ENCODE results near the gene CDSN.

The CDSN gene

GRCh38 chr6:31114970-31115849 lies 5.0 kb downstream of the CDSN start:
- peak in 1 of 2 experiments; percentile 6 for DNase-seq

GRCh38 chr6:31114541-31114878 lies 5.7 kb downstream of the CDSN start, which contains the start of gene PSORS1C1:
Gene PSORS1C1, plus strand, starts transcription at chr6:31114800. Its CDS starts 14,833 bp downstream, at chr6:31129633.
- DNase-seq = no peak

- DNase-seq = no peak
Observed at GRCh38 chr6:31113861-31114540, 6.2 kb downstream of the CDSN start.

- DNase-seq = no peak
Observed at GRCh38 chr6:31112478-31112877, 7.8 kb downstream of the CDSN start, which contains the start of gene C6orf15. Gene C6orf15, minus strand, starts transcription at chr6:31112575. Its CDS starts 20 bp downstream, at chr6:31112555.

GRCh38 chr6:31111712-31112111 lies 8.5 kb downstream of the CDSN start:
- no peak for DNase-seq

GRCh38 chr6:31110825-31111582 lies 9.2 kb downstream of the CDSN start:
- no peak for DNase-seq

GRCh38 chr6:31107052-31107451 lies 13.2 kb downstream of the CDSN start:
- DNase-seq = no peak

- DNase-seq = no peak
Observed at GRCh38 chr6:31103136-31103535, 17.1 kb downstream of the CDSN start.

GRCh38 chr6:31098449-31098938 lies 21.8 kb downstream of the CDSN start:
- DNase-seq = no peak

- no peak for DNase-seq
Observed at GRCh38 chr6:31096656-31097055, 23.6 kb downstream of the CDSN start.

- DNase-seq = no peak
Observed at GRCh38 chr6:31096215-31096614, 24.0 kb downstream of the CDSN start.

- DNase-seq = peak; percentile 44 to 50
Observed at GRCh38 chr6:31094389-31094881, 25.8 kb downstream of the CDSN start.

- DNase-seq = no peak
Observed at GRCh38 chr6:31092769-31093505, 27.3 kb downstream of the CDSN start.

- no peak for DNase-seq
Observed at GRCh38 chr6:31092238-31092637, 28.0 kb downstream of the CDSN start.

GRCh38 chr6:31091680-31092079 lies 28.6 kb downstream of the CDSN start:
- DNase-seq = no peak

GRCh38 chr6:31090973-31091364 lies 29.3 kb downstream of the CDSN start:
- DNase-seq = no peak

- no peak for DNase-seq
Observed at GRCh38 chr6:31090275-31090972, 29.8 kb downstream of the CDSN start.

GRCh38 chr6:31087494-31088089 lies 32.7 kb downstream of the CDSN start:
- DNase-seq = peak; percentile 77 to 78

GRCh38 chr6:31086788-31087440 lies 33.3 kb downstream of the CDSN start:
- no peak for DNase-seq

GRCh38 chr6:31083742-31084354 lies 36.4 kb downstream of the CDSN start:
- peak; percentile 38 to 61 for DNase-seq

Measured in AML-193 (cell line).